Kidney glomerular epithelial cell (primary cell): ENCODE results near the gene ADGRG1.

ENCODE experiments used
- DNase-seq: peaks from one replicate; lab custom pipeline; 2025; lab: John Stamatoyannopoulos, UW

Gene ADGRG1

GRCh38 chr16:57620335-57621231 is 7.8 kb upstream of the ADGRG1 start:
- DNase-seq = no peak

- DNase-seq = no peak
Observed at GRCh38 chr16:57621521-57622271, 6.7 kb upstream of the ADGRG1 start.

DNA sequence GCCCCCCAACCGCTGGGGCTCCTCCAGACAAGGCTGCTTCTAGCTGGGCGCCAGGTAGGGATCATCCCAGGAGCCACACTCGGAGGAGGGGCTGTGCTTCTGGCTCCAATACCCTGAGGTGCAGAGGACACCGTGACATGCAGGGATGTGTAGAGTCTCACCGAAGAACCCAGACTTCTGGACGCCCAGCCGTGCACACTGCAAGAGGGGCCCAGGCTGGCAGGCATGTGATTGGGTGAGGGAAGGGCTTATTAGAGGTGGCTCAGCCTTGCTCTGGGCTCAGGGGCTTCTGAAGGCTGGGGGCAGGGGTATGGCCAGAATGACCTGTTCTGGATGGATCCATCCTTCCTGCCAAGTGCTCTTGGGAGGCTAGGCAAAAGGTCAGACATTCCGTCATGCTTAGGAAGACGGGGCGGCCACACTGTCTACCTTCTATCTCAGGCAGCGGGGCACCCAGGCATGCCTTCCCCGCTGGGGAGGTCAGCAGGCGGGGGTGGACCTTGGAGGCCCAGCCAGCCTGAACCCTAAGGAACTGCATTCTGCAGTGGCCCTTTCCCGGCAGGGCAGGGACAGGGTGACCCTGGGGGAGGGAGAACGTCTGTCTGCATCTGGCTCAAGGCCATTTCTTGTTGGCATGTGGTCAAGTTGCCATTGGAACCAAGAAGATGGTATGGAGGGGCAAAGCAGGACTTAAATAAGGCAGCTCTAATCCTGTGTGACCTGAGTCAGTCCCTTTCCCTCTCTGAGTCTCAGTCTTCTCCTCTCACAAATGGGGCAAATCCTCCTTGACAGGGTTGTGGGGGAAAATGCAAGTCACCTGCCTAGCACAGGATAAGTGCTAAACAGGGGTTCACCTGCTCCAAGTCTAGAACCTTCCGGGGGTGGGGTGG is 5.8 kb upstream of the ADGRG1 start:
- DNase-seq = peak; percentile 85

GRCh38 chr16:57623251-57624043 is 5.0 kb upstream of the ADGRG1 start:
- peak; percentile 85 for DNase-seq

- peak; percentile 96 for DNase-seq
Observed at GRCh38 chr16:57624044-57624688, 4.3 kb upstream of the ADGRG1 start.

GRCh38 chr16:57624806-57625500 is 3.5 kb upstream of the ADGRG1 start:
- no peak for DNase-seq

- no peak for DNase-seq
Observed at GRCh38 chr16:57626420-57627170, 1.8 kb upstream of the ADGRG1 start.

GRCh38 chr16:57627184-57627871 is 1.1 kb upstream of the ADGRG1 start:
- peak; percentile 98 for DNase-seq

DNA sequence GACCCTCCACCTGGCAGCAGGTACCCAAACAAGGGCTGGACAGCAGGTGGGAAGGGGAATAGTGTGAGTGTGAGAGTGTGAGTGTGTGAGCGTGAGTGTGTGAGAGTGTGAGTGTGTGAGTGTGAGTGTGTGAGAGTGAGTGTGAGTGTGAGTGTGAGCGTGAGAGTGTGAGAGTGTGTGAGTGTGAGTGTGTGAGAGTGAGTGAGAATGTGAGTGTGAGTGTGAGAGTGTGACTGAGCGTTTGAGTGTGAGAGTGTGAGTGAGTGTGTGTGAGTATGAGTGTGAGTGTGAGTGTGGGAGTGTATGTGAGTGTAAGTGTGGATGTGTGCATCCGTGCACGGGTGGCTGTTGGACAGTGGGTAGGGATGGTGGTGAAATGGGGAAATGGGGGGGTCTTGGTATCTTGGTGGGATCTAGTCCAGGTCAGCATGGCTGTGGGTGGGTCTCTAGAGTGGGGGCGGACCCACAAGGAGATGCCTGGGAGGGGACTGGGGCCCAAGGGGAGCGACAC is 408 bp downstream of the ADGRG1 start:
- no peak for DNase-seq

- no peak for DNase-seq
Observed at GRCh38 chr16:57629516-57630406, 1.3 kb downstream of the ADGRG1 start.

- DNase-seq = no peak
Observed at GRCh38 chr16:57630407-57630797, 2.0 kb downstream of the ADGRG1 start.

DNA sequence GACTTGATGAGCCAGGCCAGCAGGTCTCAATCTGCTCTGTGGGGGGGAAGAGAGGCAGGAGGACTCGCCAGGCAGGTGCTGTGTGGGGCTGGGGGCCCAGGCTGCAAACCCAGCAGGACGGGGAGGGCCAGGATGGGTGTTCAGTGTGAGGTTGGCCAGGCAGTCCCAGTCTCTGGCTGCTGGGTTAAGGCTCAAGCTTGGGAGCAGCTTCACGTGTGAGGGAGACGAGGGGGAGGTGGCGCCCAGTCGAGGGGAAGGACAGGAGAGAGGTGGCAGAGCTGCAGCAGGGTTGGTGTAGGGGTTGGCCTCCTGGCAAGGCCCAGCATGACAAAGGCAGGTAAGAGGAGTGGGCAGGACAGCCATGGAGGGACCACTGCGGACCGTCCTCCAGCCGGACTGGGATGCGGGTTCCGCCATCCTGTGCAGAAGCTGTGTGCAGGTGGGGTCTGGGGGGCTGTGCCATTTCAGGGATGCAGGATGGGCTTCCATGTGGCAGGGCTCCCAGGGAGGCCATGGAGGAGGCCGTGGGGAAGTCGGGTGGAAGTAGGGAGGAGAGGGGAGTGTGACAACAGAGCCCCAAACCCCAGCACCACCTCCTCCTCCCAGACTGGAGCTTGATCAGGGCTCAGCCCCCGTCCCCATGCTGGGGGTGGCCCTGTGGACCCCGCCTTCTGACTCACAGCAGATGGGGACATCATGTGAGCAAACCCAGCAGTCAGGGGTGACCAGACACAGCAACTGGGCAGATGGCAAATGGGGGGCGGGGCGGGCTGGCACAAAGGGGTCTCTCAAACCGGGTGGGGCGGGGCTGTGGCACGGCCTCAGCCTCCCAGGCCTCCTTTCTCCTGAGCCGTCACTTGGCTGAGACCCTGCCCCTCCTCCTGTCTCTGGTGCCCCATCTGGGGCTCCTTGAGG is 2.8 kb downstream of the ADGRG1 start:
- DNase-seq = no peak

GRCh38 chr16:57632568-57632967 is 4.1 kb downstream of the ADGRG1 start:
- no peak for DNase-seq

- DNase-seq = no peak
Observed at GRCh38 chr16:57633383-57634064, 5.1 kb downstream of the ADGRG1 start.

DNA sequence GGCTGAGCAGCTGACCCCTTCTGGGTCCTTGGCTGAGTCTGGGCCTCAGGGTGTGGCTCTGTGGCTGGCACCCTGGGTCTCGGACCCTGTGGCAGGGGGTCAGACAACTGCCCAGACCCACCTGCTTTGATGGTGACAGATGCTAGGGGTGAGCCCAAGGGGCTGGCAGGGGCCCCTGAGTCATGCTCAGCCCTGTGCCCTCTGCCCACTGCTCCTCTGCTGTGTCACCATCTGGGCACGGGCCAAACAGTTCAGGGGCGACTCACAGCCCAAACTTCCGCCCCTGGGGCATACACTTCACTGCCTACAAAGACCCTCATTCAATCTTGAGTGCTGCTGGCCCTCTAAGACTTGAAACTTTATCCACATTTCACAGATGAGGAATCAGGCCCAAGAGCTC is 5.7 kb downstream of the ADGRG1 start:
- no peak for DNase-seq
